ENCODE measurements around the gene OR9Q1.

- TF ChIP-seq, protein P1, sequence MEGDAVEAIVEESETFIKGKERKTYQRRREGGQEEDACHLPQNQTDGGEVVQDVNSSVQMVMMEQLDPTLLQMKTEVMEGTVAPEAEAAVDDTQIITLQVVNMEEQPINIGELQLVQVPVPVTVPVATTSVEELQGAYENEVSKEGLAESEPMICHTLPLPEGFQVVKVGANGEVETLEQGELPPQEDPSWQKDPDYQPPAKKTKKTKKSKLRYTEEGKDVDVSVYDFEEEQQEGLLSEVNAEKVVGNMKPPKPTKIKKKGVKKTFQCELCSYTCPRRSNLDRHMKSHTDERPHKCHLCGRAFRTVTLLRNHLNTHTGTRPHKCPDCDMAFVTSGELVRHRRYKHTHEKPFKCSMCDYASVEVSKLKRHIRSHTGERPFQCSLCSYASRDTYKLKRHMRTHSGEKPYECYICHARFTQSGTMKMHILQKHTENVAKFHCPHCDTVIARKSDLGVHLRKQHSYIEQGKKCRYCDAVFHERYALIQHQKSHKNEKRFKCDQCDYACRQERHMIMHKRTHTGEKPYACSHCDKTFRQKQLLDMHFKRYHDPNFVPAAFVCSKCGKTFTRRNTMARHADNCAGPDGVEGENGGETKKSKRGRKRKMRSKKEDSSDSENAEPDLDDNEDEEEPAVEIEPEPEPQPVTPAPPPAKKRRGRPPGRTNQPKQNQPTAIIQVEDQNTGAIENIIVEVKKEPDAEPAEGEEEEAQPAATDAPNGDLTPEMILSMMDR (IDR thresholded peaks at IDR 0.05), result no peak
- no peak for TF ChIP-seq EP300 (IDR thresholded peaks at IDR 0.05)
Measured at GRCh38 chr11:58193391-58193790, 169.7 kb downstream of the OR9Q1 start.

Data from upper lobe of left lung (tissue), 4 donors.